Tibial artery (tissue), 4 donors: ENCODE measurements around the gene BOD1.

Experiments
- DNase-seq, 2 donors: peaks; one replicate each; pipeline ENCODE4 v3.0.0-alpha.2; 2019
- H3K27ac ChIP-seq, 2 donors: fragments of 200-600 bp; sonication (generic) in 1 of 2; 1 replicate in 1 of 2; 2 replicates in 1 of 2; pipeline ENCODE4 v1.5.1; 2018 to 2019; ENCODE audit warnings: mild to moderate bottlenecking in 1 of 2
- H3K27me3 ChIP-seq, 2 donors: fragments of 200-600 bp; sonication (generic) in 1 of 2; one replicate each; pipeline versions ENCODE4 v1.5.1 to v1.6.0; 2016 to 2019
- H3K36me3 ChIP-seq, 3 donors: fragments of 200-600 bp; sonication (generic) in 2 of 3; one replicate each; pipeline ENCODE4 v1.5.1; 2016 to 2019; ENCODE audit warnings: mild to moderate bottlenecking in 2 of 3
- H3K4me1 ChIP-seq, 4 donors: fragments of 200-600 bp; sonication (generic) in 2 of 4; 1 replicate in 3 of 4; 2 replicates in 1 of 4; pipeline ENCODE4 v1.5.1; 2016 to 2019
- H3K4me3 ChIP-seq, 2 donors: fragments of 200-600 bp; sonication (generic) in 1 of 2; 1 replicate in 1 of 2; 2 replicates in 1 of 2; pipeline ENCODE4 v1.5.1; 2018 to 2019; ENCODE audit warnings: mild to moderate bottlenecking in 2 of 2
- H3K9me3 ChIP-seq, 3 donors: fragments of 200-600 bp; sonication (generic) in 1 of 3; one replicate each; pipeline ENCODE4 v1.5.1; 2016 to 2019
- intact Hi-C: fragments of 100-400 bp; cut with DNase I; formaldehyde crosslinking; loops from one replicate; pipeline ENCODE4 v1.15.0; 2023; ENCODE audit warnings: low total_unique reads
- TF ChIP-seq, protein P1 (sequence below), 2 experiments: fragments of 200-600 bp in 1 of 2; fragments of 450-650 bp in 1 of 2; IDR thresholded peaks; one replicate each; pipeline ENCODE4 v1.5.1; 2017 to 2019; ENCODE audit warnings: antibody characterized with exemption in 2 of 2, mild to moderate bottlenecking in 1 of 2, moderate library complexity in 1 of 2

BOD1 gene

DNA sequence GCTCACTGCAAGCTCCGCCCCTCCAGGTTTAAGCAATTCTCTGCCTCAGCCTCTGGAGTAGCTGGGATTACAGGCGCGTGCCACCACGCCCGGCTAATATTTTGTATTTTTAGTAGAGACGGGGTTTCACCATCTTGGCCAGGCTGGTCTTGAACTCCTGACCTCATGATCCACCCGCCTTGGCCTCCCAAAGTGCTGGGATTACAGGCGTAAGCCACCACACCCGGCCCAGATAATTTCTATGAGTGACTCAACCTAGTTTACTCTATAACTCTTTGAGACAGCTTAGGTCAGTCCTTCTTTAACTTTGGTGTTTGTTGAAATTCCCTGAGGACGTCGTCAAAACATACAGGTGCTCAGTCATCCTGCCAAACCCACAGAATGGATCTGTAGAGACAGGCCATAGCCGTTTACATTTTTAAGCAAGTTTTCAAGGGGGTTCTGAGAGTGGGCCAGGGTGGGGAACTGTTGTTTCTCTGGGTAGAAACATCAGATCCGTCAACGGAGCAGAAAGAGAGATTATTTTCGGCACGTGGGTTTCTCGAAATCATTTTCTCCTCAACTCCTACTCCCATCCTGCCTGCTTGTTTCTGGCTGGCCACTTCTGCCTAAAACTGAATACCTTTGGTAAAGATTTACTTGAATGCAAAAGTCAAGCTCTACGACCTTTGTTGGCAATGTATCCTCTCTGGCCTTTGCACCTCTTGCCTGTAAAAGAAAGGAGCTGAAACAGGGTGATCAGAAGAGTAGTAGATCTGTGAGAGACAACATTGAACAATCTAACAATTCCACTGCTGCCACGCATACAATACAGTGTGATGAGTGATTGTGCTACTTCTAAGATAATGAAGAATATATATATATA lies 6.0 kb upstream of the BOD1 start:
- Histone ChIP-seq H3K27me3 (peaks cover 0 to 15% of the 10 kb centered on the region in 2 donors), H3K4me3 (no peak overlapping the region), H3K9me3 (no peaks in the 10 kb centered on the region), H3K27ac (no peak overlapping the region), H3K36me3 (no peaks in the 10 kb centered on the region), H3K4me1 (no peaks in the 10 kb centered on the region)
- TF ChIP-seq, protein P1, sequence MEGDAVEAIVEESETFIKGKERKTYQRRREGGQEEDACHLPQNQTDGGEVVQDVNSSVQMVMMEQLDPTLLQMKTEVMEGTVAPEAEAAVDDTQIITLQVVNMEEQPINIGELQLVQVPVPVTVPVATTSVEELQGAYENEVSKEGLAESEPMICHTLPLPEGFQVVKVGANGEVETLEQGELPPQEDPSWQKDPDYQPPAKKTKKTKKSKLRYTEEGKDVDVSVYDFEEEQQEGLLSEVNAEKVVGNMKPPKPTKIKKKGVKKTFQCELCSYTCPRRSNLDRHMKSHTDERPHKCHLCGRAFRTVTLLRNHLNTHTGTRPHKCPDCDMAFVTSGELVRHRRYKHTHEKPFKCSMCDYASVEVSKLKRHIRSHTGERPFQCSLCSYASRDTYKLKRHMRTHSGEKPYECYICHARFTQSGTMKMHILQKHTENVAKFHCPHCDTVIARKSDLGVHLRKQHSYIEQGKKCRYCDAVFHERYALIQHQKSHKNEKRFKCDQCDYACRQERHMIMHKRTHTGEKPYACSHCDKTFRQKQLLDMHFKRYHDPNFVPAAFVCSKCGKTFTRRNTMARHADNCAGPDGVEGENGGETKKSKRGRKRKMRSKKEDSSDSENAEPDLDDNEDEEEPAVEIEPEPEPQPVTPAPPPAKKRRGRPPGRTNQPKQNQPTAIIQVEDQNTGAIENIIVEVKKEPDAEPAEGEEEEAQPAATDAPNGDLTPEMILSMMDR (IDR thresholded peaks at IDR 0.05) = no peak
- intact Hi-C loops = loop anchor here (5.0 kb wide), 1 partner anchor 690 kb away; no protein-coding TSS in a partner anchor
- no peak for DNase-seq

DNA sequence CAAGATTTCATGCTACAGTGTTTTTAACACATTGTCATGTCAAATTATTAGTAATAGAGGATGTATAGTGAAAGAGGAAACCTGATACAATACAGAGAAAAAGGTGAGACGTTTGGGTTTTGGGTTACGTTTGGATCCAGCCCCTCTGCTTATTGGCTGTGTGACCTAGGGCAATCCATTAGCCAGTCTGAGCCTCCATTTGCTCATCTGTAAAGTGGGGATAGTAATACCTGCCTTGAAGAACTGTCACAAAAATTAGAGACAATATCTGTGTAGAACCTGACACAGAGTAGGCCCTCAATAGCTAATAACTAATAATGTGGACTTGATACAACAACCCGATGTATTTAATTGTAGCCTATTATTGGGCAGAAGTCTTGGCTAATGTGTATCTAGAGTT lies 4.3 kb upstream of the BOD1 start:
- no peaks in the 10 kb centered on the region for H3K9me3 ChIP-seq
- H3K4me1 ChIP-seq = no peaks in the 10 kb centered on the region
- peaks cover 0 to 10% of the 10 kb centered on the region in 2 donors for H3K27me3 ChIP-seq
- peaks cover 0 to 3% (median 0%) of the 10 kb centered on the region in 3 donors for H3K36me3 ChIP-seq
- no peak for DNase-seq
- TF ChIP-seq, protein P1 (IDR thresholded peaks at IDR 0.05) = no peak
- no peak overlapping the region for H3K27ac ChIP-seq
- no peak overlapping the region for H3K4me3 ChIP-seq
- intact Hi-C loops = loop anchor here (5.0 kb wide), 1 partner anchor 692 kb away; no protein-coding TSS in a partner anchor

DNA sequence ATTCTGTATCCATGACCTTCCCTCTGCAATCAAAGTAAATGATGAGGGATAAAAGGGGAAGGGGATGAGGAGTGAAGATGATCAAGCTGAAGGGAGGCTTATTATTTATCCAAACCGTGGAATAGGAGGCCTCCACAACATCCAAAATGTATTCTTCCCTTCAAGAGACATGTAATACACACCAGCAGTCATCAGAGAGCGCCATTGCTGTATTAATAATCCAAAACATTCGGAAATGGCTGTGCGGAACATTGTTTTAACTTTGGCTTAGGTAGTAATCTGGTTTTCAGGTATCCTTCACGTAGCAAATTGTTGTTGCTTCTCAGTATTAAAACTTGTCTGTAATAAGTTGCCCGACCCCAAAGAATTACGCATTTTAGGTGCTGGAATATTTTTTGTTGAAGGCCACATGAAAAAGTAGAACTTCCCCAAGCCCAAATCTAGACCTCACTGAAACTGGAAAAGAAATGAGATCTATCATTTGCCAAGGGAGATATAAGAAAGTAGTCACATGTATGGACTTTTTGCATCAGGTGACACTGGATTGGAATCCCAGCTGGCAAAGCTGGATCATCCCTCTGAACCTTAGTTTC lies 2.6 kb upstream of the BOD1 start:
- intact Hi-C loops = loop anchor here (5.0 kb wide), 1 partner anchor 268 kb away; the partner anchor contains the start of gene CPEB4
- H3K27ac ChIP-seq = no peak overlapping the region
- peak in 1 of 2 donors; percentile 49 for DNase-seq

DNA sequence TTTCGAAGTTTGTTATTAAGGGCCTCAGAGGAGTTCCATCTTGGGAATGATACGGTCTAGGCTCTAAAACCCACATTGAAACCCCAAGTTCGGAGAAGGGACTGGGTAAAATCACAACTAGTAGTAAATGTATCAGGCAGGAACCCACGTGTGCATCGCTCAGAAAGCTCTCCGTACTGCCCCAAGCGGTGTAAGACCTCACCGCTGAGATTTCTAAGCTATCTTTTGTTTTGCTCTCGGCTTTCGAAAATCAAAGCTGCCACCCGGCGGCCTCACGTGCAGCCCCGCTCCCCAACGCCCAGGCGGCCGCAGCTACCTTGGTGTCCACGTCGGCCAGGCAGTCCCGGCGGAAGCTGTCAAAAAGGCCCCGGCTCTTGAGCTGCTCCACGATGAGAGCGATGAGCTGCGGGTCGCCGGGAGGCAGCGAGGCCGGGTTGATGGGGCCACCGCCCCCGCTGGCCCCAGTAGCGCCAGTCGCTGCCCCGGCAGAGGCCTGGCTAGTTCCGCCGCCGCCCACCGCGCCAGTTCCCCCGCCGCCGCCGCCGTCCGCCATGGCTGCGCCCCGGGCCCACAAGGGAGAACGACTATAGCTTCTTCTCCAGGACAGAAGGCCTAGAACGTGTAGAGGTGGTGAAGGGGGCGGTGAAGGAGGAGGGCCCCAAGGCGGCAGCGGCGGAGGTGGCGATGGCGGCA lies 420 bp downstream of the BOD1 start:
- intact Hi-C loops = loop anchor here (2.0 to 5.0 kb wide), 2 partner anchors 271 to 357 kb away; partner anchors contain the start of gene CPEB4
- peak overlapping the region; percentile 85 to 91 for H3K4me3 ChIP-seq
- TF ChIP-seq, protein P1 (IDR thresholded peaks at IDR 0.05) = peak; percentile 58 to 67
- H3K4me1 ChIP-seq = peaks cover 0 to 38% (median 24%) of the 10 kb centered on the region in 4 donors
- H3K27ac ChIP-seq = peak overlapping the region; percentile 94 to 99
- DNase-seq = peak; percentile 49 to 74
- H3K36me3 ChIP-seq = peaks cover 2 to 23% (median 14%) of the 10 kb centered on the region in 3 donors
- no peaks in the 10 kb centered on the region for H3K27me3 ChIP-seq
- H3K9me3 ChIP-seq = no peaks in the 10 kb centered on the region

More for the DNA sequence above, 2.6 kb upstream of the BOD1 start:
- peaks cover 0 to 3% (median 0%) of the 10 kb centered on the region in 3 donors for H3K36me3 ChIP-seq
- TF ChIP-seq, protein P1 (IDR thresholded peaks at IDR 0.05) = peak; percentile 73 to 92
- H3K9me3 ChIP-seq = no peaks in the 10 kb centered on the region
- peaks cover 0 to 17% (median 17%) of the 10 kb centered on the region in 4 donors for H3K4me1 ChIP-seq
- H3K27me3 ChIP-seq = peaks cover 0 to 5% of the 10 kb centered on the region in 2 donors
- no peak overlapping the region for H3K4me3 ChIP-seq

DNA sequence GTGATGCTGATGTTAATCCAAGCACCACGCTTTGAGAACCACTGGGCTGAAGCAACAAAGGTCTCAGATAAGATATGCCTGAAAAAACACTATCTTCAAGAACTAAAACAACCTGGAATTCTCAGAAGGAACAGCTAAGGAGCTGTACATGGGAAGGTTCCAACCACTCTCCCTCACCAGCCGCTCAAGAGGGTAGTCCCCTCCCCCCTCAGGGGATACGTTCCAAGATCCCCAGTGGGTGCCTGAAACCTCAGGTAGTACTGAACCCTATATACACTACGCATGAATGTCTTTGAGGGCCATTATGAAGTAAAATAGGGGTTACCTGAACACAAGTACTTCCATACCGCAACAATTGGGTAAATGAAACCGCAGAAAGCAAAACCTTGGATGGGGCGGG lies 1.9 kb downstream of the BOD1 start:
- intact Hi-C loops = no loop called here
- H3K36me3 ChIP-seq = peaks cover 10 to 38% (median 27%) of the 10 kb centered on the region in 3 donors
- H3K4me1 ChIP-seq = peaks cover 0 to 38% (median 24%) of the 10 kb centered on the region in 4 donors
- DNase-seq = no peak
- H3K4me3 ChIP-seq = peak overlapping the region in 1 of 2 donors; percentile 85
- H3K27ac ChIP-seq = no peak overlapping the region
- TF ChIP-seq, protein P1 (IDR thresholded peaks at IDR 0.05) = no peak
- no peaks in the 10 kb centered on the region for H3K27me3 ChIP-seq
- no peaks in the 10 kb centered on the region for H3K9me3 ChIP-seq
